Measurements from ENCODE around the gene KLHDC4.
A peak's percentile ranks its signal among the peaks of the same experiment; 100 is the strongest.
"Not testable (repeated sequence)": the region's sequence is repeated elsewhere in the genome, so short reads cannot be mapped to it uniquely, and the experiment has no call there.

Gene KLHDC4

GRCh38 chr16:87778476-87778829 is 12.7 kb upstream of the KLHDC4 start:
- in situ Hi-C loops (cut with MboI; ENCODE audit: low sequenced_read_pairs) = loop anchor here (5.0 kb wide), 1 partner anchor 89 kb away; the partner anchor contains the start of gene SLC7A5
- peak overlapping the region; percentile 10 for H3K4me3 ChIP-seq
- peak in 1 of 2 experiments; percentile 34 for DNase-seq (ENCODE audit: low spot score in 2 of 2)
- H3K9me3 ChIP-seq = no peaks in the 10 kb centered on the region
- H3K4me1 ChIP-seq = peaks cover 13% of the 10 kb centered on the region
- no peaks in the 10 kb centered on the region for H3K36me3 ChIP-seq (replicated peaks)
- H3K27me3 ChIP-seq (ENCODE audit: low read depth) = no peaks in the 10 kb centered on the region

GRCh38 chr16:87773836-87774235 is 8.1 kb upstream of the KLHDC4 start:
- H3K27me3 ChIP-seq (ENCODE audit: low read depth); DNase-seq (ENCODE audit: low spot score in 2 of 2); in situ Hi-C loops (cut with MboI; ENCODE audit: low sequenced_read_pairs); H3K36me3 ChIP-seq (replicated peaks); H3K4me3 ChIP-seq; H3K4me1 ChIP-seq; H3K9me3 ChIP-seq: not testable (repeated sequence)

- H3K4me1 ChIP-seq; in situ Hi-C loops (cut with MboI; ENCODE audit: low sequenced_read_pairs); DNase-seq (ENCODE audit: low spot score in 2 of 2); H3K9me3 ChIP-seq; H3K4me3 ChIP-seq; H3K27me3 ChIP-seq (ENCODE audit: low read depth): not testable (repeated sequence)
- H3K36me3 ChIP-seq (replicated peaks) = peaks cover 21% of the 10 kb centered on the region
Measured at GRCh38 chr16:87767456-87767855, 1.7 kb upstream of the KLHDC4 start.

- in situ Hi-C loops (cut with MboI; ENCODE audit: low sequenced_read_pairs) = no loop called here
- Histone ChIP-seq H3K4me3 (peak overlapping the region; percentile 93), H3K9me3 (no peaks in the 10 kb centered on the region), H3K4me1 (peaks cover 3% of the 10 kb centered on the region; the same call in 1 of the 2 replicates), H3K36me3 (replicated peaks) (peaks cover 30% of the 10 kb centered on the region), H3K27me3 (ENCODE audit: low read depth) (no peaks in the 10 kb centered on the region)
- DNase-seq (ENCODE audit: low spot score in 2 of 2) = no peak
Measured at GRCh38 chr16:87766485-87766797, 655 bp upstream of the KLHDC4 start.

GRCh38 chr16:87765473-87765775 is 362 bp downstream of the KLHDC4 start:
- H3K36me3 ChIP-seq (replicated peaks) = peaks cover 39% of the 10 kb centered on the region
- H3K27me3 ChIP-seq (ENCODE audit: low read depth) = no peaks in the 10 kb centered on the region
- in situ Hi-C loops (cut with MboI; ENCODE audit: low sequenced_read_pairs) = no loop called here
- DNase-seq (ENCODE audit: low spot score in 2 of 2) = peak in 1 of 2 experiments; percentile 31
- H3K9me3 ChIP-seq = no peaks in the 10 kb centered on the region
- H3K4me1 ChIP-seq = peaks cover 3% of the 10 kb centered on the region; the same call in 1 of the 2 replicates
- H3K4me3 ChIP-seq = peak overlapping the region; percentile 93

DNA sequence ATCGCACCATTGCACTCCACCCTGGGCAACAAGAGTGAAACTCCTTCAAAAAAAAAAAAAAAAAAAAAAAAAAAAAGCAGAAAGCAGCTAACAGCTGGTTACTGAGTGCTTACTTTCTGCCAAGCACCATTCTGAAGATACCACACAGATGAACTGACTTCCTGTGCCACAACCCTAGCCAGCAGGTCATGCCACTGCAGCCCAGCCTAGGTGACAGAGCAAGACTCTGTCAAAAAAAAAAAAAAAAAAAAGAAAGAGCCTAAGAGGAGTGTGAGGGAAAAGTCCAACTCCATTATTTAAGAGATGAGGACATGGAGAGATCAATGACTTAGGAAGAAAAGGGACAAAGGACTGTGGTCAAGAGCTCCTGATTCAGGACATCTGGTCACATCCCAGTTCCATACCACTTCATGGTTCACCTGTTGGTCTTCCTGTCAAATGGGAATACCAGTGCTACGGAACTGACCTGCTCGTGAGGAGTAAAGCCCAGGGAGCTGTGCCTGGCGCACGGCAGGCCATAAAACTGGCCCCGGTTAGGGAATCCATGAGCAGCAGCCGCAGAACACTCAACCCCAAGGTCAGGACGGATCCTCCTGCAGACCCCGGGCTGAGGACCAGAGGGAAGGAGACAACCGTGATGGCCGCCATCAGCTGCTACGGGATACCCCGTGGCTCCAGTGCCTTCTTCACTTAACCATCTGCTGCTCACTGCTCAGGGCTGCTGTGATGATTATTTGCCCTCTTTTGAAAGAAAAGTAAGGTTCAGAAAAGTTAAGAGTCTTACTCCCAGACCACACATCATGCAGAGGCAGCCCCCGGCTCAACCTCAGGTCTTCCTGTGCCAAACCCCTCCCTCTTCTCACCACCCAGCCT is 950 bp downstream of the KLHDC4 start:
- no peak for DNase-seq (ENCODE audit: low spot score in 2 of 2)
- in situ Hi-C loops (cut with MboI; ENCODE audit: low sequenced_read_pairs) = no loop called here
- no peaks in the 10 kb centered on the region for H3K9me3 ChIP-seq
- H3K27me3 ChIP-seq (ENCODE audit: low read depth) = no peaks in the 10 kb centered on the region
- peaks cover 41% of the 10 kb centered on the region for H3K36me3 ChIP-seq (replicated peaks)
- H3K4me3 ChIP-seq = peak overlapping the region; percentile 93
- peaks cover 3% of the 10 kb centered on the region; the same call in 1 of the 2 replicates for H3K4me1 ChIP-seq

DNA sequence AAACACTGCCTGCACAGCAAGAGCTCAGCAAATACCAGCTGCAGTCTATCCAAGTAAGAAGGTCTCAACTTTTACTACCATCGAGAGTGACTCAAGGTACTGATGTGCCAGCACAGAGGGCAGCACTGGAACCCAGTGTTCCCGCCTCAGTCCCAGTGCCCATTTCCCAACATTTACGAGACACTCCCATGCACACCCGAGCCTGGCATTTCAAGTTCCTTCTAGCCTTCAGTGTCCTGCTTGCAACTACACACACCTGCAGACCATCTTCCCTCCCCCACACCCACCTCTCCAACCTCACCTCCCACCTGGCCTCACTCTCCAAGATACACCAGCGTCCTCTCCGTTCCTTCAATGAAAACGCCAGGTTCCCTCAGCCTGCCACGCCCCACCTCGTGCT is 3.2 kb downstream of the KLHDC4 start:
- in situ Hi-C loops (cut with MboI; ENCODE audit: low sequenced_read_pairs) = no loop called here
- no peak for DNase-seq (ENCODE audit: low spot score in 2 of 2)
- peaks cover 61% of the 10 kb centered on the region for H3K36me3 ChIP-seq (replicated peaks)
- H3K27me3 ChIP-seq (ENCODE audit: low read depth) = no peaks in the 10 kb centered on the region
- no peak overlapping the region for H3K4me3 ChIP-seq
- no peaks in the 10 kb centered on the region for H3K9me3 ChIP-seq
- peaks cover 3% of the 10 kb centered on the region for H3K4me1 ChIP-seq

DNA sequence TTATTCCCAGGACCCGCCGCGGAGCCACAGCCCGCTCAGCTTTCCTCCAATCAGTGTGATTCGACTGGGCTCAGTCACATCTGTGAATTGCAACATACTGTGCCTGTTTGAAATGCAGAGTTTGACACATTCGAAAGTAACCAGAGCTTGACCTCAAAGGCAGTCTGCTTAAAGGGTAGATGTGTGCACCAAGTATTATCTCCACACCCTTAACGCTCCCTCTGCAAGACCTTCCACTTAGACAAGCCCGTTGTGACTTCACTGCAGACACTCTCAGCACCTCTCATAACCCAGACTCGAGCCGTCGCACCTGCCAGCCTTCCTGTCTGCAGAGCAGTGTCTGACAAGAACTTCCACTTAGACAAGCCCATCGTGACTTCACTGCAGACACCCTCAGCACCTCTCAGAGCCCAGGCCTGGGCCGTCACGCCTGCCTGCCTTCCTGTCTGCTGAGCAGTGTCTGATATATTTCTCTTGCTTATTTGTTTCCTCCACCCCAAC is 3.7 kb downstream of the KLHDC4 start:
- in situ Hi-C loops (cut with MboI; ENCODE audit: low sequenced_read_pairs) = no loop called here

DNA sequence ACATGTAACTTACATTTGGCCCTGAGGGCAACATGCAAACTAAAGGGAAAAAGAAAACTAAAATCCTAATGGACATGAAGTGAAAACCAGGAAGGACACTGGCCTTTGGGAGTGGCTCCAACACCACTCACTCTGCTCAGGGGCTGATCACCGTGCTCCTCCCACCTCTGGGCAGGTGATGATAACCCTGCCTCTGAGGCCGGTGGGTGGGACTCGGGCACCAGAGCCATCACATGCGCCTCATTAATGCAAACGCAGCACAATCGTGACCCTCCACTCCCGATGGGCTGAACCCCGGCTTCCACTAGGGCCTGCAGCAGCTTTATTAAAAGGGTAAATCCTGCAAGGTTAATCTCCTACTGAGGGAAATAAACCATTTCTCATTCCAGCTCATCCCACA is 4.7 kb downstream of the KLHDC4 start:
- H3K9me3 ChIP-seq = no peaks in the 10 kb centered on the region
- in situ Hi-C loops (cut with MboI; ENCODE audit: low sequenced_read_pairs) = no loop called here
- H3K36me3 ChIP-seq (replicated peaks) = peaks cover 76% of the 10 kb centered on the region
- no peaks in the 10 kb centered on the region for H3K27me3 ChIP-seq (ENCODE audit: low read depth)
- DNase-seq (ENCODE audit: low spot score in 2 of 2) = no peak
- H3K4me3 ChIP-seq = no peak overlapping the region
- H3K4me1 ChIP-seq = no peaks in the 10 kb centered on the region; the same call in 1 of the 2 replicates

More for the DNA sequence above, 3.7 kb downstream of the KLHDC4 start:
- H3K27me3 ChIP-seq (ENCODE audit: low read depth) = no peaks in the 10 kb centered on the region
- H3K4me3 ChIP-seq = no peak overlapping the region
- DNase-seq (ENCODE audit: low spot score in 2 of 2) = no peak
- peaks cover 66% of the 10 kb centered on the region for H3K36me3 ChIP-seq (replicated peaks)
- H3K4me1 ChIP-seq = peaks cover 3% of the 10 kb centered on the region
- H3K9me3 ChIP-seq = no peaks in the 10 kb centered on the region

DNA sequence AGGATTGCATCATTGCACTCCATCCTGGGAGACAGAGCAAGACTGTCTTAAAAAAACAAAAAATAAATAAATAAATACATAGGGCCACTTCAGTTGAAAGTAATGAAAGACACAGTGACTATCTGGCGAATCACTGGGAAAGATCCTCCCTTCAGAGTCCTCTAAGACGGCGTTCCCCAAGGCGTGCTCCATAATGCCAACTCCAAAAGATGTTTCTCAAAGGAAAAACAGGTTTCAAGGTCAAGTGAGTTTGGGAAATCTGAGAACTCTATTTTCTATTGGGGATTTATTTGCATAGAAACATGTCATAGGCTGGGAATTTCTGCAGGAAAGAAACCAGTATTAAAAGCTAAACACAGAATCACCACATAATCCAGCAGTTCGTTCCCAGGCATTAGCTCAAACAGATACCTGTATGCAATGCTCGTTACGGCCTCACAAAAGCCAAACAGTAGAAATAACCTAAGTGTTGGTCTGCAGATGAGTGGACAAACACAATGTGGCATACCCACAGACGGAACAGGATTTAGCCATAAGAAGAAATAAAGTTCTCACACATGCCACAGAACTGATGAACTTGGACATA is 7.9 kb downstream of the KLHDC4 start:
- in situ Hi-C loops (cut with MboI; ENCODE audit: low sequenced_read_pairs) = no loop called here
- Histone ChIP-seq H3K9me3 (no peaks in the 10 kb centered on the region), H3K4me1 (no peaks in the 10 kb centered on the region; the same call in 1 of the 2 replicates), H3K4me3 (no peak overlapping the region), H3K27me3 (ENCODE audit: low read depth) (no peaks in the 10 kb centered on the region), H3K36me3 (replicated peaks) (peaks cover 87% of the 10 kb centered on the region)
- no peak for DNase-seq (ENCODE audit: low spot score in 2 of 2)

DNA sequence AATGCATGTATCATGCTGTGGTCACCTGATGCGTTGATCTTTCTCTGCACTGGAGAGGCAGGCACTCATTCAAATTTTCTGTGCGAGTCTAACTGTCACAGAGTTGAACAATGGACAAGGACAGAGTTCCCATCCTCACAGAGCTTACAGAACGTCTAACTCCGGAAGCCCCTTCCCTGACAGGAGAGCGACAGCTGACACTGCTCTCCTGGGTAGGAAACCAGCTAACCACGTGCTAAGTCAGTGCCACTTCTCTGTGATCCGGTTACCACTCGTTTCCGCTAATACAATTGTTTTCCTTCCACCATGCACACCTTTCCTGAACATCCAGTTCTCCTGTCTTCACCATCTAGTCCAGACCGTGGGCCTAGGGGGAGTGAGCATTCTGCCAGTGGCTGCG is 11.3 kb downstream of the KLHDC4 start:
- DNase-seq (ENCODE audit: low spot score in 2 of 2) = no peak
- H3K9me3 ChIP-seq = no peaks in the 10 kb centered on the region
- H3K36me3 ChIP-seq (replicated peaks) = peaks cover 84% of the 10 kb centered on the region
- no peaks in the 10 kb centered on the region for H3K27me3 ChIP-seq (ENCODE audit: low read depth)
- no peaks in the 10 kb centered on the region; the same call in 1 of the 2 replicates for H3K4me1 ChIP-seq
- no peak overlapping the region for H3K4me3 ChIP-seq
- in situ Hi-C loops (cut with MboI; ENCODE audit: low sequenced_read_pairs) = no loop called here

- DNase-seq (ENCODE audit: low spot score in 2 of 2) = no peak
- in situ Hi-C loops (cut with MboI; ENCODE audit: low sequenced_read_pairs) = no loop called here
- Histone ChIP-seq H3K36me3 (replicated peaks) (peaks cover 71% of the 10 kb centered on the region), H3K4me3 (no peak overlapping the region), H3K4me1 (no peaks in the 10 kb centered on the region), H3K9me3 (no peaks in the 10 kb centered on the region), H3K27me3 (ENCODE audit: low read depth) (no peaks in the 10 kb centered on the region)
Measured at GRCh38 chr16:87747626-87748414, 18.0 kb downstream of the KLHDC4 start.

- Histone ChIP-seq H3K27me3 (ENCODE audit: low read depth) (no peaks in the 10 kb centered on the region), H3K36me3 (replicated peaks) (peaks cover 66% of the 10 kb centered on the region), H3K9me3 (no peaks in the 10 kb centered on the region), H3K4me3 (no peak overlapping the region), H3K4me1 (no peaks in the 10 kb centered on the region)
- in situ Hi-C loops (cut with MboI; ENCODE audit: low sequenced_read_pairs) = no loop called here
- DNase-seq (ENCODE audit: low spot score in 2 of 2) = no peak
Measured at GRCh38 chr16:87746178-87746577, 19.6 kb downstream of the KLHDC4 start.

All from HAP-1 (cell line).